Right atrium auricular region (tissue), 2 donors: Measurements from ENCODE around the gene NAALADL2. TPM values are rescaled to one million over a fixed set of nuclear protein-coding genes. Genes with fewer than 3 reads are reported as not detected.

Source experiments
- DNase-seq: peaks from one replicate; pipeline ENCODE4 v3.0.0-alpha.2; 2019; ENCODE audit warnings: low spot score
- H3K27ac ChIP-seq, 2 donors: fragments of 200-600 bp; sonication (generic); 1 replicate in 1 of 2; 2 replicates in 1 of 2; pipeline ENCODE4 v1.5.1; 2016 to 2019
- H3K27me3 ChIP-seq, 2 donors: fragments of 200-600 bp; sonication (generic); one replicate each; pipeline versions ENCODE4 v1.5.1 to v1.6.0; 2017 to 2019
- H3K36me3 ChIP-seq: fragments of 200-600 bp; sonication (generic); one replicate; pipeline ENCODE4 v1.5.1; 2016
- H3K4me1 ChIP-seq, 2 donors: fragments of 200-600 bp; sonication (generic); one replicate each; pipeline versions ENCODE4 v1.5.1 to v1.6.0; 2017 to 2019
- H3K4me3 ChIP-seq, 2 donors: fragments of 200-600 bp; sonication (generic); 1 replicate in 1 of 2; 2 replicates in 1 of 2; pipeline ENCODE4 v1.5.1; 2017 to 2019; ENCODE audit warnings: mild to moderate bottlenecking in 1 of 2, moderate library complexity in 1 of 2
- H3K9me3 ChIP-seq, 2 donors: fragments of 200-600 bp; sonication (generic); one replicate each; pipeline ENCODE4 v1.5.1; 2019
- CTCF ChIP-seq, 2 donors: fragments of 200-600 bp; sonication (generic); IDR thresholded peaks; one replicate each; pipeline ENCODE4 v1.5.1; 2019; ENCODE audit warnings: antibody characterized with exemption in 2 of 2
- total RNA-seq, 2 donors: library from RNA; depleted of rRNA; stranded (reverse); fragments of >200 nt; gene quantifications; one replicate each; pipeline ENCODE4 v1.1.0, GENCODE V29; 2016

The NAALADL2 gene
- total RNA-seq, 2 donors from 2014 or later, result 2.5 to 3.2 TPM

GRCh38 chr3:174857301-174857700 is 1.8 kb upstream of the NAALADL2 start:
- no peak overlapping the region for H3K27ac ChIP-seq
- TF ChIP-seq CTCF (IDR thresholded peaks at IDR 0.05), result no peak
- no peaks in the 10 kb centered on the region for H3K9me3 ChIP-seq
- DNase-seq, result no peak
- no peak overlapping the region for H3K4me3 ChIP-seq
- no peaks in the 10 kb centered on the region for H3K4me1 ChIP-seq
- no peaks in the 10 kb centered on the region for H3K27me3 ChIP-seq
- no peaks in the 10 kb centered on the region for H3K36me3 ChIP-seq

- H3K36me3 ChIP-seq, result no peaks in the 10 kb centered on the region
- H3K27ac ChIP-seq, result no peak overlapping the region
Observed at GRCh38 chr3:174858353-174858752, 781 bp upstream of the NAALADL2 start.

GRCh38 chr3:174859756-174860155 is 622 bp downstream of the NAALADL2 start:
- Histone ChIP-seq H3K4me1 (no peaks in the 10 kb centered on the region), H3K27ac (no peak overlapping the region), H3K36me3 (no peaks in the 10 kb centered on the region), H3K9me3 (no peaks in the 10 kb centered on the region), H3K4me3 (no peak overlapping the region), H3K27me3 (no peaks in the 10 kb centered on the region)
- no peak for DNase-seq
- TF ChIP-seq CTCF (IDR thresholded peaks at IDR 0.05), result no peak

More at GRCh38 chr3:174858353-174858752, 781 bp upstream of the NAALADL2 start:
- TF ChIP-seq CTCF (IDR thresholded peaks at IDR 0.05), result no peak
- Histone ChIP-seq H3K4me3 (no peak overlapping the region), H3K9me3 (no peaks in the 10 kb centered on the region), H3K4me1 (no peaks in the 10 kb centered on the region), H3K27me3 (no peaks in the 10 kb centered on the region)
- no peak for DNase-seq

DNA sequence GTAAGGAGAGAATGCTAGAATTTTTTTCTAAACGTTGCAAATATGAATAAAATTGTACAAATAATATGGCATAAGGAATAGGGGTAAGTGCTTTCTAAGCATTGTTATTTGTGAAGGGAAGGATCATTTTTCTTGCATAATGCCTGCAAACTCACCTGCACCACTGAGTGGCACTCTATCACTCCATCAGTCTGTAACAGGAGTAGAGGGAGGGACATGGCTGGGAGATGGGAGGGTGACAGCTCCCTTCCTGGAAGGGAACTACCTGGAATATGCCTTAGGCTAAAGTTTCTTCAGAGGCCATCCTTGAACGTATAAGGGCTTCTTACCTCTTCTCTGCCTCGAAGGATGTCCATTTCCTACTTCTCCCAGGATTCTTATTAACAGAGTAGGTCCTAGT is 3.0 kb downstream of the NAALADL2 start:
- no peaks in the 10 kb centered on the region for H3K36me3 ChIP-seq
- H3K27me3 ChIP-seq, result no peaks in the 10 kb centered on the region
- peak overlapping the region in 1 of 2 donors; percentile 7 for H3K27ac ChIP-seq
- no peak for TF ChIP-seq CTCF (IDR thresholded peaks at IDR 0.05)
- no peaks in the 10 kb centered on the region for H3K9me3 ChIP-seq
- no peaks in the 10 kb centered on the region for H3K4me1 ChIP-seq
- H3K4me3 ChIP-seq, result no peak overlapping the region
- DNase-seq, result no peak

DNA sequence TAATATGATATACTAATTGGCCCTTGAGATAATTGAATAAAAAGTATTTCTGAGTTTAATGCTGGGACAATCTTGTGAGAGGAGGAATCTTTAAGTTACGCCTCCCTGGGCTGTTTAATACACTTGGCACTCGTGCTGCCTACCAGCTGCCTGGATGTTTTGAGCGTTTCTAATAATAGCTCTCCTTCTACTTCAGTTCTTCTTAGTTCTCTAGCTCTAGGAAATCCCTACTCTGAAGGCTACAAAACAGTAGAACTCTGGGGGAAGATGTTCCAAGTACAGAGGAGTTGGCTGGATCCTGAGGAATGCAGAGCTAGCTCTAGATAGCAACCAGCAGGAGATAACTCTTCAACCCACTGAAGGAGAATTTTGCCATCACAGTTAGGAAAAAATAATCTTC is 3.5 kb downstream of the NAALADL2 start:
- H3K27ac ChIP-seq, result peak overlapping the region in 1 of 2 donors; percentile 7
- no peak for TF ChIP-seq CTCF (IDR thresholded peaks at IDR 0.05)

DNA sequence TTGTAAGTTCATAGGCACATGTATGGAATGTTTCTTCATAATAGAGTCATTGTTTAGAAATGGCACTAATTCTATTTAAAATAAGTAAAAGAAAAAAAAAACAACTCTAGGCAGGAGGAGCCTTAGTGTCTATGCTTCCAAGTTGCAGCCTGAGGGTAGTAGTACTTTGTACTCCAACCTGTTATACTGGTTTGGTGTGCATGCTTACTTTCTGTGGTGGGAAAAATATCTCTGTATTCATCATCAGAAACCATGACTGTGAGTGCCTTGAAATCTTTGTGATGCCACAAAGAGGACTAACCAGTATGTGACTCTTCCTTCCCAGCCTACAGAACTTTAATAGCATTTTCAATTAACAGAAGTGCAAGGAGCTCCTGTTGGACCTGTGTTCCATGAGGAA is 4.4 kb downstream of the NAALADL2 start:
- Histone ChIP-seq H3K4me1 (no peaks in the 10 kb centered on the region), H3K27me3 (no peaks in the 10 kb centered on the region), H3K9me3 (no peaks in the 10 kb centered on the region), H3K27ac (no peak overlapping the region), H3K4me3 (no peak overlapping the region), H3K36me3 (no peaks in the 10 kb centered on the region)
- TF ChIP-seq CTCF (IDR thresholded peaks at IDR 0.05), result no peak
- DNase-seq, result no peak

More for the DNA sequence above, 3.5 kb downstream of the NAALADL2 start:
- no peaks in the 10 kb centered on the region for H3K4me1 ChIP-seq
- no peaks in the 10 kb centered on the region for H3K36me3 ChIP-seq
- H3K4me3 ChIP-seq, result no peak overlapping the region
- DNase-seq, result no peak
- H3K9me3 ChIP-seq, result no peaks in the 10 kb centered on the region
- no peaks in the 10 kb centered on the region for H3K27me3 ChIP-seq
